ENCODE data around the gene C10orf143. TPM values are rescaled to one million over a fixed set of nuclear protein-coding genes. Genes with fewer than 3 reads are reported as not detected.

Gene C10orf143
- total and polyA plus RNA-seq, 2 of the 4 experiments (the other 2 are of a cell fraction) = 0.36 to 0.60 TPM

GRCh38 chr10:130080461-130080814 lies 30.2 kb downstream of the C10orf143 start:
- intact Hi-C loops (cut with micrococcal nuclease) = no loop called here
- Histone ChIP-seq H3K27me3 (ENCODE audit: control insufficient read depth, insufficient read depth, low read length) (no peaks in the 10 kb centered on the region), H3K9me3 (ENCODE audit: control insufficient read depth, insufficient read depth, low read length) (no peaks in the 10 kb centered on the region), H2BK20ac (ENCODE audit: low read depth, low read length) (no peak overlapping the region), H3K18ac (ENCODE audit: low read depth, low read length) (no peak overlapping the region), H2AK9ac (replicated peaks; ENCODE audit: low read depth, low read length, poor library complexity) (no peak overlapping the region), H2BK15ac (ENCODE audit: low read depth, low read length) (no peak overlapping the region), H4K91ac (ENCODE audit: insufficient read depth, low read depth, low read length) (no peak overlapping the region), H4K20me1 (ENCODE audit: insufficient read depth, low read length) (no peaks in the 10 kb centered on the region), H3K9ac (ENCODE audit: low read depth, low read length) (no peak overlapping the region), H3K4ac (ENCODE audit: low read depth, low read length) (no peak overlapping the region), H3K27ac (ENCODE audit: insufficient read depth, low read length) (no peak overlapping the region), H2BK120ac (ENCODE audit: low read depth, low read length) (no peak overlapping the region), H3K23ac (ENCODE audit: low read depth, low read length) (no peak overlapping the region), H2AK5ac (ENCODE audit: low read depth, low read length) (no peak overlapping the region), H4K8ac (ENCODE audit: low read depth in 2 of 2, low read length in 2 of 2) (no peak overlapping the region), H3K56ac (ENCODE audit: extremely low read depth, insufficient read depth, low read length) (no peak overlapping the region), H3K79me1 (ENCODE audit: low read depth in 1 of 2, low read length in 2 of 2) (no peaks in the 10 kb centered on the region), H3K14ac (replicated peaks; ENCODE audit: low read depth, low read length) (no peak overlapping the region), H3K4me2 (ENCODE audit: low read depth, low read length) (no peak overlapping the region), H3K36me3 (ENCODE audit: control insufficient read depth, insufficient read depth, low read length) (no peaks in the 10 kb centered on the region), H3K9me1 (ENCODE audit: insufficient read depth, low read length) (no peaks in the 10 kb centered on the region), H2AFZ (replicated peaks; ENCODE audit: low read length, poor library complexity) (no peak overlapping the region), H4K5ac (ENCODE audit: low read depth, low read length) (no peak overlapping the region), H3K4me1 (ENCODE audit: control insufficient read depth, insufficient read depth, low read length) (no peaks in the 10 kb centered on the region; the same call in 1 of the 2 replicates), H3K4me3 (ENCODE audit: insufficient read depth, low read depth, low read length) (no peak overlapping the region), H2BK5ac (ENCODE audit: low read depth, low read length, poor library complexity, severe bottlenecking) (no peak overlapping the region)
- in situ Hi-C loops (cut with MboI; ENCODE audit: low sequenced_read_pairs) = no loop called here
- ChIA-PET POLR2A (ENCODE audit: unreplicated experiment) (no interaction called here), CTCF (no interaction called here)
- BruUV-seq (replicated peaks) = no TSS peak
- dilution Hi-C loops (cut with HindIII; ENCODE audit: low sequenced_read_pairs, unreplicated experiment) = no loop called here
- WGBS, 2 experiments (ENCODE audit: extremely low coverage in 2 of 2, insufficient read length in 1 of 2) = no CpG with 5 or more reads among the region's 2 CpGs
- ATAC-seq (ENCODE audit: low read depth) (no peak), DNase-seq (no peak)
- TF ChIP-seq CEBPB (IDR thresholded peaks at IDR 0.05; ENCODE audit: low read depth, low read length) (no peak), MXI1 (IDR thresholded peaks at IDR 0.05; ENCODE audit: borderline replicate concordance, low read depth, low read length) (no peak)
